ENCODE data around the gene GIN1. TPM values are rescaled to one million over a fixed set of nuclear protein-coding genes. Genes with fewer than 3 reads are reported as not detected.

The GIN1 gene
- total and polyA plus RNA-seq, 2 donors (not counting 1 experiment from before 2014, with no cell fraction given): 4.0 to 7.6 TPM

DNA sequence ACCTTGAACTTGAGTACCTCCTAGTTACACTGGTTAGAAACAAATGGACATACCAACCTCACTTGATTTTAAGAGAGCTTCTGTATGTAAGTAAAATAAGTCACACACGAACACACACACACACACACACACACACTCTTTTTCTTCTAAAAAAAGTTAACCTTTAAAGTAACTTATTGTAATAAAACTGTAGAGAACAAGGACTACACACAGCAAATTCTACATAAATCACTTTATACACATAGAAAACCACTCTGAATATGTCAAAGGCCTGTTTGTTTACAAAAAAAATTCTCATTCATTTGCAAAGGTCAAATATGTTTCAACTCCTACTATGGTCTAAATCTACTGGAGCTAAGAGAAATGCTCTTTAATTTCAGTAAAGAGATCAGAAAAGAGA is 29.1 kb downstream of the GIN1 start:
- Histone ChIP-seq H2AFZ (ENCODE audit: low read length) (no peak overlapping the region), H3K27me3 (ENCODE audit: control insufficient read depth, insufficient read depth, low read length) (no peaks in the 10 kb centered on the region), H3K4me2 (ENCODE audit: extremely low read depth, insufficient read depth, low read length) (no peak overlapping the region), H3K9ac (ENCODE audit: insufficient read depth, low read length) (no peak overlapping the region), H3K27ac (ENCODE audit: insufficient read depth, low read length) (no peak overlapping the region), H4K20me1 (ENCODE audit: control insufficient read depth, extremely low read depth, insufficient read depth, low read length) (no peaks in the 10 kb centered on the region), H3K79me2 (ENCODE audit: control insufficient read depth, insufficient read depth, low read length) (no peaks in the 10 kb centered on the region), H3K36me3 (ENCODE audit: control insufficient read depth, insufficient read depth, low read length) (no peaks in the 10 kb centered on the region), H3K4me3 (replicated peaks in 1 of 4; ENCODE audit: control extremely low read depth in 1 of 4, insufficient read depth in 1 of 4, low read depth in 3 of 4, low read length in 4 of 4) (no peak overlapping the region), H3K4me1 (ENCODE audit: control insufficient read depth, extremely low read depth, insufficient read depth, low read length) (no peaks in the 10 kb centered on the region), H3K9me3 (ENCODE audit: control insufficient read depth, insufficient read depth, low read depth, low read length) (no peaks in the 10 kb centered on the region)
- no peak for TF ChIP-seq CTCF (conservative IDR thresholded peaks at IDR 0.05 in 1 of 2, IDR thresholded peaks at IDR 0.05 in 1 of 2; ENCODE audit: low read depth in 1 of 2, low read length in 2 of 2)
- no peak for TF ChIP-seq EZH2 (IDR thresholded peaks at IDR 0.05; ENCODE audit: low read length, missing control alignments)
- no peak for DNase-seq (ENCODE audit: low read depth in 2 of 2)

DNA sequence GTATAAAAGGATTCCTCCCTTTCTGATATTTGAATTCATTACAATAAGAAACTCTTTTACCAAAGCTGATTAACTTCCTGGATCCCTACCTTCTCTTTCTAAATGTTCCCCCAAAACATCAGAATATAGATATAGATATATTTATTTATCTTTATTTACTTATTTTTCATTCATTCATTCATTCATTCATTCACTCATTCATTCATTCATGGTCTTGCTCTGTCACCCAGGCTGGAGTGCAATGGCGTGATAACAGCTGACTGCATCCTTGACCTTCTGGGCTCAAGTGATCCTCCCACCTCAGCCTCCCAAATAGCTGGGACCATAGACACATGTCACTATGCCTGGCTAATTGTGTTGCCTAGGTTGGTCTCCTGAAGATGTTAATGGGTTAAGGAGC is 30.7 kb downstream of the GIN1 start:
- Histone ChIP-seq H3K36me3 (ENCODE audit: control insufficient read depth, insufficient read depth, low read length) (no peaks in the 10 kb centered on the region), H3K4me2 (ENCODE audit: extremely low read depth, insufficient read depth, low read length) (no peak overlapping the region), H3K27ac (ENCODE audit: insufficient read depth, low read length) (no peak overlapping the region), H3K4me3 (replicated peaks in 1 of 4; ENCODE audit: control extremely low read depth in 1 of 4, insufficient read depth in 1 of 4, low read depth in 3 of 4, low read length in 4 of 4) (no peak overlapping the region), H3K9ac (ENCODE audit: insufficient read depth, low read length) (no peak overlapping the region), H2AFZ (ENCODE audit: low read length) (no peak overlapping the region), H3K9me3 (ENCODE audit: control insufficient read depth, insufficient read depth, low read depth, low read length) (no peaks in the 10 kb centered on the region), H3K27me3 (ENCODE audit: control insufficient read depth, insufficient read depth, low read length) (no peaks in the 10 kb centered on the region), H3K79me2 (ENCODE audit: control insufficient read depth, insufficient read depth, low read length) (no peaks in the 10 kb centered on the region), H4K20me1 (ENCODE audit: control insufficient read depth, extremely low read depth, insufficient read depth, low read length) (no peaks in the 10 kb centered on the region), H3K4me1 (ENCODE audit: control insufficient read depth, extremely low read depth, insufficient read depth, low read length) (no peaks in the 10 kb centered on the region)
- TF ChIP-seq CTCF (conservative IDR thresholded peaks at IDR 0.05 in 1 of 2, IDR thresholded peaks at IDR 0.05 in 1 of 2; ENCODE audit: low read depth in 1 of 2, low read length in 2 of 2) (no peak), EZH2 (IDR thresholded peaks at IDR 0.05; ENCODE audit: low read length, missing control alignments) (no peak)
- DNase-seq (ENCODE audit: low read depth in 2 of 2): no peak

DNA sequence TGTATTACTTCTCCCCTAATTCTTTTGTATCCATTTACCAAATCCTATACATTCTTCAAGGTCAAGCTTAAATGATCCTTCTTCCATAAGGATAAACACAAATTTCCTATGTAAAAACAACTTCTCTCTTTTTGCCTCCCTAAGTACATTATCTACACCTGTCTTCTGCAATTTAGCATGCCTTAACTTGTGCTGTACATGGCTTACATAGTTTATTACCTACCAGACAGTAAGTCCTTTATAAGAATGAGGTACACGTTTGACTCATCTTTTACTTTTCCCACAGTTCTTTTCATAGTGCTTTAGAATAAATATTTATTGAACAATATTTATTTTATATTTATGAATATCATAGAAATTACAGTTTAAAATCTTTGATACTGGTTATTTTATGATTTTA is 33.4 kb downstream of the GIN1 start:
- TF ChIP-seq CTCF (conservative IDR thresholded peaks at IDR 0.05 in 1 of 2, IDR thresholded peaks at IDR 0.05 in 1 of 2; ENCODE audit: low read depth in 1 of 2, low read length in 2 of 2): no peak
- TF ChIP-seq EZH2 (IDR thresholded peaks at IDR 0.05; ENCODE audit: low read length, missing control alignments): no peak
- no peak overlapping the region for H2AFZ ChIP-seq (ENCODE audit: low read length)
- H3K9ac ChIP-seq (ENCODE audit: insufficient read depth, low read length): no peak overlapping the region
- no peak overlapping the region for H3K4me2 ChIP-seq (ENCODE audit: extremely low read depth, insufficient read depth, low read length)
- no peak overlapping the region for H3K27ac ChIP-seq (ENCODE audit: insufficient read depth, low read length)
- no peak for DNase-seq (ENCODE audit: low read depth in 2 of 2)
- H3K4me3 ChIP-seq (replicated peaks in 1 of 4; ENCODE audit: control extremely low read depth in 1 of 4, insufficient read depth in 1 of 4, low read depth in 3 of 4, low read length in 4 of 4): no peak overlapping the region
- no peaks in the 10 kb centered on the region for H3K9me3 ChIP-seq (ENCODE audit: control insufficient read depth, insufficient read depth, low read depth, low read length)
- no peaks in the 10 kb centered on the region for H3K4me1 ChIP-seq (ENCODE audit: control insufficient read depth, extremely low read depth, insufficient read depth, low read length)
- no peaks in the 10 kb centered on the region for H3K79me2 ChIP-seq (ENCODE audit: control insufficient read depth, insufficient read depth, low read length)
- H4K20me1 ChIP-seq (ENCODE audit: control insufficient read depth, extremely low read depth, insufficient read depth, low read length): no peaks in the 10 kb centered on the region
- no peaks in the 10 kb centered on the region for H3K36me3 ChIP-seq (ENCODE audit: control insufficient read depth, insufficient read depth, low read length)
- no peaks in the 10 kb centered on the region for H3K27me3 ChIP-seq (ENCODE audit: control insufficient read depth, insufficient read depth, low read length)
